ENCODE results near the gene ZNF415.
"Not testable (repeated sequence)": the region's sequence is repeated elsewhere in the genome, so short reads cannot be mapped to it uniquely, and the experiment has no call there.

The ZNF415 gene

DNA sequence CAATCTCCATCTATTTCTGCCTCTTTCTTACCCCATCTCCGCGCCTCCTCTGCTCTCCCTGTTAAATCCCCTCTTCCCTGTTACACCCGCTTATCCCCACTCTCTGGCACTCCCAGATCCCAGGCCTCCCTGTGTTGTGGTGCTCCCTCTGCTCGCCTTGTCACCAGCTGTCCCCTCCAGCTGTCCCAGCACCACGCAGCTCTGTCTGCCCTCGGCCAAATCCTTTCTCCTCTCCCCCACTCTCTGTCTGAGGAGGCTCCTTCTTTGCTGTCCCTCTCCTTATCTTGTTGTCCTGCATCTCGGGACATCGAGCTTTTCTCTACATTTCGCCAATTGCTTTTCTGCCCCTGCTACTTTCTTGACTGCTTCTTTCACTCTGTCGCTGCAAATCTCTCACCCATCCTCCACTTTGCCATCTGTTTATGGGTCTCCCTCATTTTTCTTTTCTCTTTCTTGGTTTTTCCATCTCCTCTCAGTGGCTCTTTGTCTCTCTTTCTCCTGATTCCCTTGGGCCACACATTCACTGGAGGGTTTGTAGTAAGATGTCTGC is 30.4 kb downstream of the ZNF415 start:
- no peak for DNase-seq

DNA sequence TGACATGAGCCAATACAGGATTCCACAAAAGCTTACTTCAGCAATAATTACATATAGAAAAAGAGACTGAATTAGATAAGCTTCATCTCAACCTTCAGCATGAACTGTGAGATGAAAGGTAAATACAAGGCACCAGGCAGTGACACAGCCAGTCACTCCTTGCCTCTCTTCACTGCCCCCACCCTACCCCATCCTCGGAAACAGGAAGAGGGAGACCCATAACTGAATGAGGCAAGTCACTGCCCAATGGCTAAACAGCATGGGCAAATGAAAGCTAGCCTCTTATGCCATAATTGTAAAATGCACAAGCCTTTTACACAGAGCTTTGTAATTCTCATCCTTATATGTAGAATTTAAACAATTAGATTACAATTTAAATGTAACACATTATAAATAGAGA is 31.2 kb downstream of the ZNF415 start:
- DNase-seq, result no peak

GRCh38 chr19:53098570-53098969 is 34.1 kb downstream of the ZNF415 start:
- DNase-seq, result not testable (repeated sequence)

- DNase-seq, result not testable (repeated sequence)
Observed at GRCh38 chr19:53096982-53097690, 35.6 kb downstream of the ZNF415 start.

DNA sequence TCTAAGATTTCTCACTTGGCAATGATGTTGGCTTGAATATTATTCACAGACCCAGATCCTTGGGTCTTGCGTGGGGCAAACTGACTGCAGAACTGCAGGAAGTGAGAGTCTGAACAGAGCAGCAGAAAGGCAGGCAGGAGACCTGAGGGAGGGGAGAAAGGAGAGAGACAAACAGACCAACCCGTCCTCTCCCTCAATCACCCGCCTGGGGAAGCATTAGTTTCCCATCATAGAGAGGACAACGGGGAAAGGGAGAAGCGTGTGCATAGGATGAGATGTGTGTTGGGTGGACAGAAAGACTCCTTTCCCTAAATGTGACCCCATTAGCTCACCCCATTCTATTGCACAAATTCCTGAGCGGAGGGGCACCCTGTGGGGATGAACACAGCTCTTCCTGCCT is 36.1 kb downstream of the ZNF415 start:
- DNase-seq, result not testable (repeated sequence)

- DNase-seq, result no peak
Observed at GRCh38 chr19:53094754-53095575, 37.7 kb downstream of the ZNF415 start.

DNA sequence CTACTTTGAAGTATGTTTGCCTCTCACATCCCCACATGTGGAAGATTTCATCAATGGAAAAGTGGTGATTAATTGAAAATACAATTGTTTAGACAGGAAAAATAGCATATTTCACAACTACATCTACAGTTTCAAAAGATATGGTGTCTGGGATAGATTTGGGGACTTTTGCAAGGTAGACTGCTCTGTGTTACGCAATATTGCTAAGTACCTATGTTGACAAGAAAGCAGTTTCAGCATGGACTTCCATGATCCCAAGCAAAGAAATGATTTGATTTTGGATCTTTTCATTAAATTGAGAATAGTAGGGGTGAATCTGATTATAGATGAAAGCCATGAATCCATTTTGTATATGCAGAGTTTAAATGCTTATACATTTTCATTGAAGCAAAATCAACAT is 40.0 kb downstream of the ZNF415 start:
- DNase-seq, result no peak

DNA sequence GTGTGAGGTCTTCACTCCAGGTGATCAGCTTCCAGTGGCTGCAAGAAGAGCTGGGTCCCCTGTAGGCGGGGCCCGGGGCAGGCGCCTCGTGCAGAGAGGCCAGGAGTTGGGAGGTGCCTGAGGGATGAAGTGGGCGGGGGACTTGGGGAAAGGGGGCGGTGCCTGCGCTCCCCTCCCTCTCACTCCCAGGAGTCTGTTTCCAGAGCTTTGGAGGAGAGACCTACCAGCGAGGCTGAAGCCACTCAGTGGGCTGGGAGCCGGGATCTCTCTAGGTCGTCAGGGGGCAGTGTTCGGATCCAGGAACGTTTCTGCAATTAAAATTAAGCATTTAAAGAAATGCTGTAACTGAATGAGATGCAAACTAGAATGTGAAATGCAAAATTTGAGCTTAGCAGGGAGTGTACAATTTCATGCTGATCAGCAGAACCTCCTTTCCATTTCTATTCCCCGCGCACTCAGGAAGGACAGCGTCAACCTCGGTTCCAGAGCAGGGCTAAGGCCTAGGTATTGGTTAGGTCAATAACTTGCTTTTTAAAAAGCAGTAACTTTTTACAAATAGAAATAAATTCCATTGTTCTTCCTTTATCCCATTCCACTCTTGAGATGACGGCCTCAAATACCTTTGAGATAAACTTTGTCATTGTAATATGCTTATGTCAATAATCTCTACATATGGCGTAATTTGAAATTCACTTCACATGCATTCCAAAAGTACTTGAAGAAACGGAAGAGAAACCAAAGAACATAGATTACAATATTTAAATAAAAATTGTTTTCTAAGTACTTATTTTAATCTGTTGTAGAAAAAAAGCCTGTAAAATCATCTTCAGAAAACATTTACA is 41.1 kb downstream of the ZNF415 start:
- DNase-seq, result no peak

DNA sequence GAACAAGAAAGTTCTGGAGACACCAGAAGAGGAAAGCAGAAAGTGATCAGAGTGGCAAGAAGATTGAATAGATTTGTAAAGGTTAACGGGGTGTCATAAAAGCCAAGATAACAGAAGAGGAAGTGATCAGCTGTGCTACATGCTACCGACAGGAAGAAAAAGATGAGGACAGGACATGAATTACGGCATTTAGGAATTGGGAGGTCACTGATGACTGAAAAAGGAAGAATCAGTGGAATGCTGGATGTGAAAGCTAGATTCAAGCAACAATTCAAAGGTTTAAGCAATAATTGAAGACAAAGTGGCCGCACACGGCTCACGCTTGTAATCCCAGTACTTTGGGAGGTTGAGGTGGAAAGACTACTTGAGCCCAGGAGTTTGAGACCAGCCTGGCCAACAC is 44.6 kb downstream of the ZNF415 start:
- no peak for DNase-seq

DNA sequence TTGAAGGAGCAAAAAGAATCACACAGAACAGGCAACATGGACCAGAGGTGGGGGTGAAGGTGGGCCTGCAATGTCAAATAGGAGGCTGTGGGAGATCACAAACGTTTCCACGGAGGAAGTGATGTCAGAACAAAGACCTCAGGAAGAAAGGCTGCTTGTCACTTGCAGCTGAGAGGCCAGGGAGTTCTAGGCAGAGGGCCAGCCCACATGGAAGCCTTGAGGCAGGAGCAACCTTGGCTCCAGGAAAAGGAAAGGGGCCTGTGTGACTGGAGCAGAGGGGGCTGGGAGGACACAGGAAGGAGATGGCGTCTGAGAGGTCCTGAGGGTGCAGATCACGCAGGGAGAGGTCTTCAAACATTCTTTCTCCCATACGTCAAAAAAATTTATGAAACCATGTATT is 45.8 kb downstream of the ZNF415 start:
- DNase-seq, result no peak

DNA sequence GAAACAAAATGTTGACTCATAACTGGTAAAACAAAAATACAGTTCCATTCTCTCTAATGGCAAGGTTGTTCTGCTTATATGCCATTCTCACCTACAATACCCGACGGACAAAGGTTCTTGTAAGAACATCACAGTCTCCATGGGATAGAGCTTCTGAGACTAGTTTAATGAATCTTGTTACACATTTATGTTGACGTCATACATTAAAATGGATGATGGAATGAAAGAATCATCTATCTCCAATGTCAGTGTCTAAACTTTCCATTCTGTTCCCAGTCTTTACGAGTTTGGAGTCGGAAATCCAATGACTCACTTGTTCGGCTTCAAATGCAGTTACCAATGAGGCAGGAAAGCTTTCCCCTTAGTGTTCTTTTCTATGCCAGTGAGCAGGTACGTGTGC is 47.2 kb downstream of the ZNF415 start:
- no peak for DNase-seq

DNA sequence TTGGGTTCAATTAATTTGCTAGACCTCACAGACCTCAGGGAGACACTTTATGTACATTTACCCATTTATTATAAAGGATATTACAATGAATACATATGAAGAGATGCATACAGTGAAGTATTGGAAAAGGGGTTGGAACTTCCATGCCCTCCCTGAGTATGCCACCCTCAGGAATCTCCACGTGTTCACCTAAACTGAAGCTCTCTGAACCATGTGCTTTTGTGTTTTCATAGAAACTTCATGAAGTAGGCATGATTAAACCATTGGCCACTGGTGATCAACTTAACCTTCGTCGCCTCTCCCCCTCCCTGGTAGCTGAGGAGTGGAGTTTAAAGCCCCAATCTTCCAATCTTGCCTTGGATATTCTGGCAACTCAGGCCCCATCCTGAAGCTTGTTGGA is 49.8 kb downstream of the ZNF415 start:
- DNase-seq, result no peak

GRCh38 chr19:53079313-53079924 is 53.3 kb downstream of the ZNF415 start:
- DNase-seq, result no peak

- no peak for DNase-seq
Observed at GRCh38 chr19:53078668-53079067, 54.0 kb downstream of the ZNF415 start.

- no peak for DNase-seq
Observed at GRCh38 chr19:53076984-53077383, 55.7 kb downstream of the ZNF415 start.

- DNase-seq, result no peak
Observed at GRCh38 chr19:53068834-53069233, 63.9 kb downstream of the ZNF415 start.

- DNase-seq, result no peak
Observed at GRCh38 chr19:53068199-53068598, 64.5 kb downstream of the ZNF415 start.

DNA sequence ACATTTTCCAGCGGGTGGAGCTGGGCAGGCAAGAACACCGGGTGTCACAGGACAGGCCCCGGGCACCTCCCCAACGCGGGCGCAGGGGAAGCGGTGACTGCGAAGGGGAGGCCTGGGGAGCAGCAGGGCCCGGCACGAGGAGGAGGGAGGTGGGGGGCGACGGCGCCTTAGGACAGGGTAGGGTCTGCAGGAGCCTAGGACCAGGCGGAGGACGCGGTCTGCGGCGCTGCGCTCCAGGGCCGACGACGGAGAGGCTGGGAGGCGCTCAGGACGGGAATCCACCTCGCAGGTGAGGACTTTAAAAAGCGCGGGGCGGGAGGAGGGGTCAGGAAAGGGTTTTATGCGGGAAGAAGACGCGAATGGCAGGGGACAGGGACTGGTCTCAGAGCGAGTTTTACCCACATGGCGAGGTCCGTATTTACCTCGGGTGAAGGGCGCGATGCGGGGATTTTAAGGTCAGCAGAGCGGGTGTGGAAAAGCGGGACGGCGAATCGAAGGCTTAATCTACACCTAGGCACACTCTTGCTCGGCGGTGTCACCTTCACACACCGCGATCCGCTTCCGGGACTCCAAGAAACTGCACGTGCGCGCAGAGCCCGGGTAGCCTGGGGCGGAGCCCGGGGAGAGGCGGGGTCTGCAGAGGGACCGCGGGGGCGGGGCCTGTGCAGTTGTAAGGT is 74.7 kb downstream of the ZNF415 start:
- no peak for DNase-seq

Measured in cortex of kidney (tissue), 1 donor.